OCI-LY1 (cell line): ENCODE measurements around the gene COX6B2.

Experiments
- H2AFZ ChIP-seq: fragments of 200-600 bp; sonication (generic), shearing (Covaris generic); 2 replicates; pipeline ENCODE4 v1.6.0; 2014; ENCODE audit warnings: antibody characterized with exemption, mild to moderate bottlenecking, low read length
- H3F3A ChIP-seq: fragments of 200-600 bp; sonication (generic), shearing (Covaris generic); 2 replicates; pipeline ENCODE4 v1.6.0; 2014; ENCODE audit warnings: mild to moderate bottlenecking, antibody characterized with exemption, low read length, moderate library complexity; ENCODE audit not compliant: insufficient read depth
- H3K27ac ChIP-seq: fragments of 200-600 bp; sonication (generic); 2 replicates; pipeline ENCODE4 v1.5.1; 2014; ENCODE audit warnings: low read length, mixed run types, mild to moderate bottlenecking, low read depth; ENCODE audit not compliant: poor library complexity, severe bottlenecking
- H3K27me3 ChIP-seq: fragments of 200-600 bp; sonication (generic); 2 replicates; pipeline ENCODE4 v1.6.0; 2014; ENCODE audit warnings: antibody characterized with exemption, mild to moderate bottlenecking, low read length, moderate library complexity; ENCODE audit not compliant: insufficient read depth
- H3K36me3 ChIP-seq: fragments of 200-600 bp; sonication (generic); 2 replicates; pipeline ENCODE4 v1.6.1; 2014; ENCODE audit warnings: mild to moderate bottlenecking, antibody characterized with exemption, low read length, moderate library complexity, mixed read lengths; ENCODE audit not compliant: insufficient read depth
- H3K4me1 ChIP-seq: fragments of 200-600 bp; sonication (generic); 2 replicates; pipeline ENCODE4 v1.5.1; 2014; ENCODE audit warnings: mild to moderate bottlenecking, low read length, moderate library complexity; ENCODE audit not compliant: insufficient read depth, severe bottlenecking
- H3K4me2 ChIP-seq: fragments of 200-600 bp; sonication (generic), shearing (Covaris generic); 2 replicates; pipeline ENCODE4 v1.6.1; 2014; ENCODE audit warnings: low read length
- H3K4me3 ChIP-seq: fragments of 200-600 bp; sonication (generic); 2 replicates; pipeline ENCODE4 v1.5.1; 2014; ENCODE audit warnings: low read length, low read depth, mild to moderate bottlenecking, mixed read lengths; ENCODE audit not compliant: poor library complexity, severe bottlenecking
- H3K79me2 ChIP-seq: fragments of 200-600 bp; shearing (Covaris generic); 2 replicates; pipeline ENCODE4 v1.6.1; 2016; ENCODE audit warnings: mixed run types, low read length, mixed read lengths; ENCODE audit not compliant: insufficient read depth
- H3K9ac ChIP-seq: fragments of 200-600 bp; sonication (generic), shearing (Covaris generic); 2 replicates; pipeline ENCODE4 v1.6.1; 2014; ENCODE audit warnings: mild to moderate bottlenecking, low read length, mixed read lengths
- H3K9me2 ChIP-seq: fragments of 200-600 bp; sonication (generic), shearing (Covaris generic); 2 replicates; pipeline ENCODE4 v1.6.1; 2014; ENCODE audit warnings: low read depth, mild to moderate bottlenecking, low read length, mixed read lengths
- H3K9me3 ChIP-seq: fragments of 200-600 bp; shearing (Covaris generic); 2 replicates; pipeline ENCODE4 v1.6.1; 2014; ENCODE audit warnings: low read length, mixed read lengths
- H4K20me1 ChIP-seq: fragments of 200-600 bp; sonication (generic), shearing (Covaris generic); 2 replicates; pipeline ENCODE4 v1.6.0; 2016; ENCODE audit warnings: mild to moderate bottlenecking, low read length; ENCODE audit not compliant: insufficient read depth
- CTCF ChIP-seq: fragments of 200-600 bp; sonication (generic), shearing (Covaris generic); IDR thresholded peaks from 2 replicates; pipeline ENCODE4 v1.5.1; 2017; ENCODE audit warnings: mild to moderate bottlenecking, antibody characterized with exemption, low read length, moderate library complexity, mixed read lengths
- EZH2 ChIP-seq: fragments of 200-600 bp; sonication (generic), shearing (Covaris generic); IDR thresholded peaks from 2 replicates; pipeline ENCODE4 v1.8.0; 2017; ENCODE audit warnings: borderline replicate concordance, mixed run types, mild to moderate bottlenecking, antibody characterized with exemption, low read length, moderate library complexity, mixed read lengths

Gene COX6B2

GRCh38 chr19:55316646-55317045 lies 37.9 kb downstream of the COX6B2 start:
- Histone ChIP-seq H3K79me2 (no peaks in the 10 kb centered on the region), H3K9me2 (no peaks in the 10 kb centered on the region)

GRCh38 chr19:55315956-55316525 lies 38.5 kb downstream of the COX6B2 start:
- Histone ChIP-seq H3K4me1 (peaks cover 5% of the 10 kb centered on the region), H3K27me3 (peaks cover 5% of the 10 kb centered on the region; the same call in 1 of the 2 replicates), H3F3A (no peaks in the 10 kb centered on the region), H3K4me2 (no peak overlapping the region), H3K36me3 (no peaks in the 10 kb centered on the region), H3K9me2 (no peaks in the 10 kb centered on the region), H3K27ac (no peak overlapping the region), H3K9ac (no peak overlapping the region), H4K20me1 (no peaks in the 10 kb centered on the region), H2AFZ (no peak overlapping the region), H3K4me3 (no peak overlapping the region), H3K79me2 (no peaks in the 10 kb centered on the region), H3K9me3 (no peaks in the 10 kb centered on the region)
- TF ChIP-seq CTCF (no peak), EZH2 (no peak)

More at GRCh38 chr19:55316646-55317045, 37.9 kb downstream of the COX6B2 start:
- peaks cover 9% of the 10 kb centered on the region; the same call in 1 of the 2 replicates for H3K27me3 ChIP-seq
- H3K27ac ChIP-seq, result no peak overlapping the region
- no peak for TF ChIP-seq EZH2
- no peak for TF ChIP-seq CTCF
- peaks cover 5% of the 10 kb centered on the region for H3K4me1 ChIP-seq
- H3K36me3 ChIP-seq, result no peaks in the 10 kb centered on the region
- no peaks in the 10 kb centered on the region for H4K20me1 ChIP-seq
- no peak overlapping the region for H2AFZ ChIP-seq
- H3K4me3 ChIP-seq, result no peak overlapping the region
- no peaks in the 10 kb centered on the region for H3K9me3 ChIP-seq
- no peak overlapping the region for H3K9ac ChIP-seq
- no peak overlapping the region for H3K4me2 ChIP-seq
- H3F3A ChIP-seq, result no peaks in the 10 kb centered on the region

GRCh38 chr19:55314396-55314795 lies 40.1 kb downstream of the COX6B2 start:
- Histone ChIP-seq H3K27me3 (no peaks in the 10 kb centered on the region), H3K4me2 (no peak overlapping the region), H3K9ac (no peak overlapping the region), H3K9me2 (no peaks in the 10 kb centered on the region), H2AFZ (no peak overlapping the region), H3K79me2 (no peaks in the 10 kb centered on the region), H3F3A (no peaks in the 10 kb centered on the region), H3K4me1 (peaks cover 12% of the 10 kb centered on the region), H4K20me1 (no peaks in the 10 kb centered on the region), H3K36me3 (peaks cover 4% of the 10 kb centered on the region), H3K27ac (no peak overlapping the region), H3K9me3 (no peaks in the 10 kb centered on the region), H3K4me3 (no peak overlapping the region)
- TF ChIP-seq EZH2 (no peak), CTCF (no peak)
